CD4-positive, alpha-beta T cell treated with Interleukin-10 for 1 hour (primary cell): ENCODE data around the gene DERA.
"Not testable (repeated sequence)": the region's sequence is repeated elsewhere in the genome, so short reads cannot be mapped to it uniquely, and the experiment has no call there.

Experiments used
- DNase-seq: peaks from one replicate; pipeline ENCODE4 v3.0.0-alpha.2; 2020

The DERA gene

DNA sequence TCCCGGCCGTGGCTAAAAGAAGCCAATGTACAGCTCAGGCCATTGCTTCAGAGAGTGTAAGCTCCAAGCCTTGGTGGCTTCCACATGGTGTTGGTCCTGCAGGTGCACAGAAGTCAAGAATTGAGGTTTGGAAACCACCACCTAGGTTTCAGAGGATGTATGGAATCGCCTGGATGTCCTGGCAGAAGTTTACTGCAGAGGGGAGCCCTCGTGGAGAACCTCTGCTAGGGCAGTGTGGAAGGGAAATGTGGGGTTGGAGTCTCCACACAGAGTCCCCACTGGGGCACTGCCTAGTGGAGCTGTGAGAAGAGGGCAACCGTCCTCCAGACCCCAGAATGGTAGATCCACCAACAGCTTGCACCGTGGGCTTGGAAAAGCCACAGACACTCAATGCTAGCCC, 103.3 kb downstream of the DERA start:
- not testable (repeated sequence) for DNase-seq

GRCh38 chr12:16016748-16017147, 105.6 kb downstream of the DERA start:
- DNase-seq = no peak

DNA sequence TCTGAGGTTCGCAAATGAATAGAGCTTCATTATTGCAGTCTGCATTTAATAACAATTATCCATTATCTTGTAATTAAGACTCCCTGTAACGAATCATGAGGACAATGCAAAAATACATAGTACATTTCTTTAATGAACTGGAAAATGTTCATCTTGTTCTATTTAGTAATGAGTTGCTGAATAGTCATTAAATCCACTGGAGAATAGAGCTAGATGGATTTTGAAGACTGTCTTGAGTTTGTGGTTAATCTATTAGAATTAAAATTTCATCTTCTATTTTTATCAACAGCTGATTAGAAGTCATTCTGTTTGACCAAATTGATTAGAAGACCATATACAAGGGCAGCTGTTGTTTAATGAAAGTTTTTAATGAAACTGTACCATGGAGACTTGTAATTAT, 107.2 kb downstream of the DERA start:
- DNase-seq = no peak

- DNase-seq = no peak
Measured at GRCh38 chr12:16019136-16019535, 108.0 kb downstream of the DERA start.

- DNase-seq = no peak
Measured at GRCh38 chr12:16020031-16020430, 108.9 kb downstream of the DERA start.

DNA sequence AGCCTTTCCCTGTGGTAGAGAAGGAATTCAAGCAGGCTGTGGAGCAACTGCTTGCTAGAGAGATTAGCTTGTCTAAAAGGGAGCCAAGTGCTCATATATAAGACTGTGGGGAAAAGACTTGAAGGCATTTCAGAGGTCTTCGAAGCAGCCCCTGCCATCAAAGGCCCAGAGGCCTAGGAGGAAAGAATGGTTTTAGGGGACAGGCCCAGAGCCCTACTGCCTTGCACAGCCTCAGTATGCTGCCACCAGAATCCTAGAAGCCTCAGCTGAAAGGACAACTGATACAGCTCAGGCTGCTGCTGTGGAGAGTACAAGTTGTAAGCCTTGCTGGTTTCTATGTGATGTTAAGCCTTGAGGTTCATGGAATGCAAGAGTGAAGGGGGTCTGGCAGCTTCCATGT, 109.9 kb downstream of the DERA start:
- DNase-seq = no peak

GRCh38 chr12:16021676-16022075, 110.5 kb downstream of the DERA start:
- no peak for DNase-seq

DNA sequence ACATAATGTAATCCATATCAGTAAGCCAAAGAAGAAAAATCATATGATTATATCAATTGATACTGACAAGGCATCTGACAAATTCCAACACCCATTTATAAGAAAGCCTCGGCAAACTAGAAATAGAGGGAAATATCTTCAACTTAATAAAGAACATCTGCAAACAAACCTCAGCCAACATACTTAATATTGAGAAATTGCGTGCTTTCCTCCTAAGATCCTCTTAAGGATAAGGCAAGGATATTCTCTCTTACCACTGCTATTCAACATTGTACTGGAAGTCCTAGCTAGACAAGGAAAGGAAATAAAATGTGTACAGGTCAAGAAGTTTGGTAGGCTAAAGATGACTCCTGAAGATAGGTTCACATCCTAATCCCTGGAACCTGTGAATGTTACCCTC, 115.9 kb downstream of the DERA start:
- DNase-seq = no peak

DNA sequence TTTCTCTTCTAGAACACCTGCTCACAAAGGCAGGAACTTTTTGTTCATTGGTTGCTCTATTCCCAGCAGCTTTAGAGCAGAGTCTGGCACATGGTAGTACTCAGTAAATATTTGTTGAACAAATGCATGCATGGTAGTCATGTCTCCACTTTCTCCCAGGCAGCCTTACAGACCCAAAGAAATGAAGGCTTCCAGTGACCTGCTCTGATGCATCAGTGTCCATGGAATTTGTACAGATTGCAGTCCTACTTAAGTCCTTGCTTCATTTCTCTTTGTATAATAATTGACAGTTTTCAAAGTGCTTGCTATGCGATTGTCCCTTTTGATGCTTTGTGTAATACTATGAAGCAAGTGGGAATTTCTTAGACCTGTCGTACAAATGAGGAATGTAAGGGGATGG, 119.6 kb downstream of the DERA start:
- DNase-seq = no peak

- DNase-seq = no peak
Measured at GRCh38 chr12:16034136-16034817, 123.1 kb downstream of the DERA start.

GRCh38 chr12:16036073-16036472, 124.9 kb downstream of the DERA start:
- no peak for DNase-seq

DNA sequence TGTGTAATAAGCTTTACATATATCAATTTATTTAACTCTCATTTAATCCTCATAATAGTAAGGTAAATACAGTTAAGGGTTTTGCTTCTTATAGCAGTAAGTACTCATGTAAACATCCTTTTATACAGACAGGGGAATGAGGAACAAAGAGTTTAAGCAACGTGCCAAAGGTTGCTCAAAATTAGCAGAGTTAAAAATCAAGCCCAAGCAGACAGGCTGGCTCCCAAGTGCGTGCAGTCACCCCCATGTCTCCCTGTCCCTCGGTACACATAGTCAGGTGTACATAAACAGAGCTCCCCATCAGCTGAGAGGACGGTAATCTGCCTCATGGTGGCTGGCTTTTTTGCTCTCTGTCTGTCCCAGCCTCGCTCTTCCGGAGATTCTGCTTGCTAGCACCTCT, 126.4 kb downstream of the DERA start:
- no peak for DNase-seq

DNA sequence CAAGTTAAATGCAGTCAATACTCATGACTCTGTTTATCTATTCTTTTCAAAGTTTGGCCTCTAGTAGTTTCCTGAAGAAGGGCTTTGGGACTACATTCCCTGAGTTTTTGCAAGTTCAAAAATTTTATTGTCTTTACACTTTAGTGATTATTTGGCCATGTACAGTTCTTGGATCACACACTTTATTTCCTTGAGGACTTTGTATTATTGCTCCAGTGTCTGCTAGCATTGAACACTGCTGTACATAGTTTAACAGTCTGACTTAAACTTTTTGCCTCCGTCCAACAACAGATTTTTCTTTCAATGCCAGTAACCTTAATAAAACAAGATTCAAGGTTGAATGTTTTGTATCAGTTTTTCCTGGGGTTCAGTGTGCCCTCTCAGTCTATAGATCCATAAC, 132.3 kb downstream of the DERA start:
- DNase-seq = no peak

DNA sequence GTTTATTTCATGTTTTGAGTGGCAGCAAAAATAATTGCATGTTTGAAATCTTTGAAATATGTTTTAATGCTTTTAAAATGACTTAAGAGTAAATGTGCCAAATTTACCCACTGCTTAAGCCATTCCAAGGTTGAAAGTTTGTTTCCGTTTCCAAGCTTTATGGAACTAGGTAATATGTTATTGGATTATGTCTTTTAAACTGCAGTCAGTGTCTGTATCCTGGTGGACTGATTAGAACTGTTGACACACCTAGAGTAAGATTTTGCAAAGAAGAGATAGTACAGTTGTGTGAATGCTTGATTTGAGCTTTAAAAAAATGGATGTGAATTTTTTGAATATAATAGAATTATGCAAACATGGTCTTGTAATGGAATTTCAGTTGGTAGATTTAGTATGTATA, 135.1 kb downstream of the DERA start:
- DNase-seq = no peak

- no peak for DNase-seq
Measured at GRCh38 chr12:16048511-16048910, 137.4 kb downstream of the DERA start.

- DNase-seq = no peak
Measured at GRCh38 chr12:16056910-16057309, 145.8 kb downstream of the DERA start.

DNA sequence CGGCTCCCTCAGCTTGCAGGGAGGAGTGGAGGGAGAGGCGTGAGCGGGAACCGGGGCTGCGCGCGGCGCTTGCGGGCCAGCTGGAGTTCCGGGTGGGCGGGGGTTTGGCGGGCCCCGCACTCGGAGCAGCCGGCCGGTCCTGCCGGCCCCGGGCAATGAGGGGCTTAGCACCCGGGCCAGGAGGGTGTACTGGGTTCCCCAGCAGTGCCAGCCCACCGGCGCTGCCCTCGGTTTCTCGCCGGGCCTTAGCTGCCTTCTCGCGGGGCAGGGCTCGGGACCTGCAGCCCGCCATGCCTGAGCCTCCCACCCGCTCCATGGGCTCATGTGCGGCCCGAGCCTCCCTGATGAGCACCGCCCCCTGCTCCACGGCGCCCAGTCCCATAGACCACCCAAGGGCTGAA, 146.2 kb downstream of the DERA start:
- not testable (repeated sequence) for DNase-seq

- no peak for DNase-seq
Measured at GRCh38 chr12:16062611-16063010, 151.5 kb downstream of the DERA start.

DNA sequence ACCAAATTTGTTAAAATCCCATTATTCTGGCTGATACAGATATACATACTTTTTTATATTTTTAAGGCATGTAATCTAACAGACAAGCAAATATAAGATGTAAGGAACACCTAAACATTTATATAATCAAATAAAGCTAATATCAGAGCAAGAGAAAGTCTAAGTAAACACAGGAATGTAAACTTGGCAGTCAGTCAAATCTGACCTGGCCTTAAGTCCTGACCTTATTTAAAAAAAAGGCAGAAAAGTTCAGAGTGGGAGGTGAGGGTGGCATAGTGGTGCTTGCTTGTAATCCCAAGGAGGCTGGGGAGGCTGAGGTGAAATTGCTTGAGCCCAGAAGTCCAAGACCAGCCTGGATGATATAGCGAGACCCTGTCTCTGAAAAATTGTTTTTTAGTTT, 152.6 kb downstream of the DERA start:
- DNase-seq = no peak

DNA sequence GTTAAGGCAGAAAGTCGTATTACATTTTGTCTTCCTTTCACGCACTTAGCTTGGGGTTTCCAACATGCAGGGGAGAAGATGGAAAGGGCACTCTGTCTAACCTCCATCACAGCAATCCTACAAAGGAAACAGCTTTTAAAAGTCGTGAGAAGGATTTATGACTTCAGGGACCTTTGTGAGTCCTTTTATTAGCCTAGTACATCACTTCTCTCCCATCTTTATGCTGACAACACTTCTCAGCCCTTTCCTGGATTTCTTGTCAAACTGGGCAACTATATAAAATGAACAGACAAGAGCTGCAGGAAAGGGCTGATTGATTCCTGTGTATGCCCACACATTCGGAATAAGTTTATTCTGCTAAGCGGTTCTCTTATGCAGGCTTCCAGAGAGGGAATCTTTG, 159.0 kb downstream of the DERA start:
- DNase-seq = no peak

DNA sequence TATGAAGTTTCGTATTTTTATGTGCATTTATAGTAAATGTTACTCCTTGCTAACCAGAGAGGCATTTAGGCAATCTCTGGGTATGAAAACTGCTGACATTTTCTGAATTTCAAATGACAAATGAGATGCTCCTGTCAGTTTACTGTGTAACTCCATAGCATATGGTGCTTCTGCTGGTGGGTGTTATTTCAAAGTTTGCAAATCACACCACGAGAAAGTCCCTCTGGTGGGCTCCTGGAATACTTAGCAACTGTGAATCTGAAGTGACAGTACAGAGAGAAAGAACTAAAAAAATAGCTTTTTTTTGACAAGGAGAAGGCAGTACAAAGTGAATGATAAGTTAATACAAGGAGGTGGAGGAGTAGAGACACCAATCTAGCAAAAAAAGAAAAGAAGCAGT, 161.5 kb downstream of the DERA start:
- DNase-seq = no peak

DNA sequence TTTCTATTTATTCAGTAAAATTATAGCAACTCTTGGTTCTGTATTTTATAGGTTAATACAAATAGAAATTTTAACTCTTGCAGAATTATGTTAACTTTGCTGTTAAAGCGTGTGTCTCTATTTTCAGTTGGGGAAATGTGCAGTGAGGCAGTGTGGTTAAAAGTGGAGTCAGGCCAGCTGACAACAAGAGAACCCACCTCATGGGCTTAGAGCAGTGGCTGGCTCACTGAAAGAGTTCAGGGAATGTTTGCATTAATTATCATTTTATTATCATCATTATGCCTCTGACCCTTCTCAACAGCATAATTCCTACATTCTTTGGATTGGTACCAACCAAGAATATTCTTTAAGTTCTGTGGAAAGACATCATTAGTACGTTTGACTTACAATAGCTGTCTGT, 163.8 kb downstream of the DERA start:
- no peak for DNase-seq

DNA sequence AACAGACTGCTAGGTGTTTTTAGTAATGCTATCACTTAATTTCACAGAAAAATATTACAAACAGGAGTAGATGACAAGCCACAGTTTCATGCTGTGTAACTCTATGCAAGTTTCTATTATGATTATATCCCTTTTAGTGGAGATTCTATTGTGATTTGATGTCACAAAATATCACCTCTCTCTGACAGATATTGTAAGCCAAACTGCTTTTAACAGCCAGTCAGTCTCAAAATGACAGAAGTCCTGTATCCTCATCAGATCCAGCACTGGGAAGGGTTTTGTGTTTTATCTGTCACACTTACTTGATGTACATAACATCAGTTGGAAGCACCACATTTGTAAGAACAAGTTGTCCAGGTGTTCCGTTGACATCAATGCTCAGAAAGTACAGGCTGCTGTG, 164.8 kb downstream of the DERA start:
- DNase-seq = no peak

- DNase-seq = no peak
Measured at GRCh38 chr12:16076557-16076956, 165.4 kb downstream of the DERA start.

DNA sequence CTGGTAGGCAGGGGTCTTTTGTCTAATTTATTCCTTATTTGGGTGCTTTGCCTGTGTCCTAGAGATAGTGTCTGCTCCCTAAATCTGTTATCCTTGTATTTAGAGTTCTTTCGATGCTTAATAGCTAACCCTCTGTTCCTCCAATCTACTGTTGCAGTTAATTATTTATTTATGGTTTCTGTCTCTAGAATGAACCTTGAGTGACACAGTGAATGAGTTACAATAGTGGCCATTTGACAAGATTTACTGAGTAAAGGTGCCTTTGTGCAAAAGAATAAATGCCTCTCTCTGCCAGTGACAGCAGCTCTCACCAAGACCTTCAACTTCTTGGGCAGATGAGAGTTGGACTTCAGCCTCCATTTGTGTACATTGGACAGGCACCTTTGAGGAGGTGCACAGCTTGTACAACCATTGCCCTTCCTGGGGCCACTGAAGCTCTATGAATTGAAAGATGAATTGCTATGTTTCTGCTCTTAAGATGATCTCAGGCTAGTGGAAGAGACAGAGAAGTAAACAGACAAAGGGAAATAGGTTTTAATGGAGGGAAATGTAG, 165.9 kb downstream of the DERA start:
- no peak for DNase-seq
